RWPE2 (cell line): Measurements from ENCODE around the gene DDX1.

ENCODE experiments used
- ATAC-seq: fragments of 200-7000 bp; cut with Tn5 transposase; 3 replicates; pipeline ENCODE4 v1.9.1; 2021; ENCODE audit warnings: low read depth
- DNase-seq: peaks from one replicate; pipeline ENCODE4 v3.0.0-alpha.2; 2020; ENCODE audit warnings: low spot score
- H3K27ac ChIP-seq: fragments of 450-650 bp; 2 replicates; pipeline ENCODE4 v1.5.1; 2017; ENCODE audit warnings: mild to moderate bottlenecking; ENCODE audit not compliant: poor library complexity, severe bottlenecking
- H3K27me3 ChIP-seq: fragments of 250-450 bp; sonication (Bioruptor Pico); 2 replicates; pipeline ENCODE4 v1.5.1; 2021; ENCODE audit warnings: mild to moderate bottlenecking, moderate library complexity; ENCODE audit not compliant: insufficient read depth, poor library complexity, severe bottlenecking
- H3K36me3 ChIP-seq: fragments of 250-450 bp; sonication (Bioruptor Pico); 2 replicates; pipeline ENCODE4 v1.5.1; 2020; ENCODE audit warnings: low read depth, mild to moderate bottlenecking, moderate library complexity
- H3K4me1 ChIP-seq: fragments of 250-450 bp; sonication (Bioruptor Pico); 2 replicates; pipeline ENCODE4 v1.5.1; 2021; ENCODE audit warnings: mild to moderate bottlenecking, moderate library complexity; ENCODE audit not compliant: insufficient read depth, poor library complexity, severe bottlenecking
- H3K4me3 ChIP-seq: fragments of 250-450 bp; sonication (Bioruptor Pico); 2 replicates; pipeline ENCODE4 v1.5.1; 2021; ENCODE audit warnings: mild to moderate bottlenecking, moderate library complexity; ENCODE audit not compliant: severe bottlenecking
- H3K9me3 ChIP-seq: fragments of 250-450 bp; sonication (Bioruptor Pico); 2 replicates; pipeline ENCODE4 v1.5.1; 2021; ENCODE audit warnings: mild to moderate bottlenecking, moderate library complexity; ENCODE audit not compliant: severe bottlenecking
- TF ChIP-seq, protein P1 (sequence below): fragments of 450-650 bp; IDR thresholded peaks from one replicate; pipeline ENCODE4 v1.5.1; 2017; ENCODE audit warnings: mild to moderate bottlenecking, moderate library complexity; ENCODE audit not compliant: poor library complexity, severe bottlenecking

Gene DDX1

DNA sequence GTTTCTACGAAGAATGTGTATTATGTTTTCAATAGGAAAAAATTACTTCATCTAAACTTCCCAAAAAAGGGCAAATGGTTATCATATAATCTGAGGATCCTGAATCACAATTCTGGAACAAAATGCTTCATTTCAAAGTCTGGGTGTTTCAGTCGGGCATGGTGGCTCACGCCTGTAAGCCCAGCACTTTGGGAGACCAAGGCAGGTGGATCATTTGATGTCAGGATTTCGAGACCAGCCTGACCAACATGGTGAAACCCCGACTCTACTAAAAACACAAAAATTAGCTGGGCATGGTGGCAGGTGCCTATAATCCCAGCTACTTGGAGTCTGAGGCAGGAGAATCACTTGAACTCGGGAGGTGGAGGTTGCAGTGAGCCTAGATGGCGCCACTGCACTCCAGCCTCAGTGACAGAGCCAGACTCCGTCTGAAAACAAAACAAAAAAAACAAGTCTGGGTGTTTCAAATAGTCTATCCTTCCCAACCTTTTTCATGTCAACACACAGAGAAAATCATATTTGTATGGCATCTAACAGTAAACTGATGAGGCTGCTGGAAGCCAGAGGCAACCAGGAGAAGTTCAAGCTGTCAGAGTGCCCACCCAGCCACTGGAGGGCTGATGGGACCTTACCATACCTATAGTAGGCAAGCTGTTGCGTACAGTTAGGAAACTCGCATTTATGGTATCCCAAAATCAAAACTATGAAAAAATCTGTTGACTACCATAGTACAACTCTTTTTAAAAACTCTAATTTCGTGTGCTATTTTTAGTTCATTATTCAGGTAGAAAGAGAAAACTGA, 45.2 kb upstream of the DDX1 start:
- no peak overlapping the region for H3K27ac ChIP-seq
- TF ChIP-seq, protein P1, sequence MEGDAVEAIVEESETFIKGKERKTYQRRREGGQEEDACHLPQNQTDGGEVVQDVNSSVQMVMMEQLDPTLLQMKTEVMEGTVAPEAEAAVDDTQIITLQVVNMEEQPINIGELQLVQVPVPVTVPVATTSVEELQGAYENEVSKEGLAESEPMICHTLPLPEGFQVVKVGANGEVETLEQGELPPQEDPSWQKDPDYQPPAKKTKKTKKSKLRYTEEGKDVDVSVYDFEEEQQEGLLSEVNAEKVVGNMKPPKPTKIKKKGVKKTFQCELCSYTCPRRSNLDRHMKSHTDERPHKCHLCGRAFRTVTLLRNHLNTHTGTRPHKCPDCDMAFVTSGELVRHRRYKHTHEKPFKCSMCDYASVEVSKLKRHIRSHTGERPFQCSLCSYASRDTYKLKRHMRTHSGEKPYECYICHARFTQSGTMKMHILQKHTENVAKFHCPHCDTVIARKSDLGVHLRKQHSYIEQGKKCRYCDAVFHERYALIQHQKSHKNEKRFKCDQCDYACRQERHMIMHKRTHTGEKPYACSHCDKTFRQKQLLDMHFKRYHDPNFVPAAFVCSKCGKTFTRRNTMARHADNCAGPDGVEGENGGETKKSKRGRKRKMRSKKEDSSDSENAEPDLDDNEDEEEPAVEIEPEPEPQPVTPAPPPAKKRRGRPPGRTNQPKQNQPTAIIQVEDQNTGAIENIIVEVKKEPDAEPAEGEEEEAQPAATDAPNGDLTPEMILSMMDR = peak; percentile 51
- no peaks in the 10 kb centered on the region for H3K4me1 ChIP-seq
- H3K4me3 ChIP-seq = no peak overlapping the region
- H3K9me3 ChIP-seq = no peaks in the 10 kb centered on the region
- no peaks in the 10 kb centered on the region for H3K27me3 ChIP-seq
- DNase-seq (no peak), ATAC-seq (no peak)
- peaks cover 30% of the 10 kb centered on the region for H3K36me3 ChIP-seq

DNA sequence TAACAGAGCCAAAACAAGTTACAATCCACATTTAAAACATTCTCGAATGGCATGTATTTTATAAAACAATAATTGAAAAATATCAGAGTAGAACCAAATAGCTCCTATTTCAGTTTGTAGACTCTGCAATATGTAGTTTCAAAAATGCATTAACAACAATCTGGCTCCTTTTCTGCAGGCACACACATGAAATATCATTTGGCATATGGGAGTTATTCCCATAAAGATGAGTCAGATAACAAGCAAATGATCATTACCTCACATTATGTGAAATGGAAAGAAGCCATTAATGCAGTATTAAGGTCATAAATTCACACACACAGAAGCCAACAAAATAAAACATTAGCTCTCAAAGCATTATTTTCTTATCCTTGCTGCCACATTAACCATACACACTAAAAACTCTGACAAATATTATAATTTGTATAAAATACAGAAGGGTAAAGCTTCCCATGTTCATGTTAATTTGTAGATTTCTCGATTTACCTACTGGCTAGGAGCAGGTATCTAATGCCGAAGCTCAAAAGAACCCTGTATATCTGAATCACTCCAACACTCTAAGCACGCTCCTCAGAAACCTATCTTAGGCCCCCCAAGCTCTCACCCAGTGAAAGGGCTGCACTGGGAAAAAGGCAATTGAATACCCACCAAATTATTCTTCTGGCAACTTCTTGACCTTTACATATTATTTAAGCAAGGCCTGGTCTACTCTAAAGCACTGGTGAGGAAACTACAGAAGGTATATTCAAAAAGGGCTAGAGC, 44.4 kb upstream of the DDX1 start:
- no peaks in the 10 kb centered on the region for H3K27me3 ChIP-seq
- TF ChIP-seq, protein P1 = no peak
- no peaks in the 10 kb centered on the region for H3K9me3 ChIP-seq
- peaks cover 36% of the 10 kb centered on the region for H3K36me3 ChIP-seq
- DNase-seq (no peak), ATAC-seq (no peak)
- no peak overlapping the region for H3K4me3 ChIP-seq
- no peak overlapping the region for H3K27ac ChIP-seq
- H3K4me1 ChIP-seq = no peaks in the 10 kb centered on the region

DNA sequence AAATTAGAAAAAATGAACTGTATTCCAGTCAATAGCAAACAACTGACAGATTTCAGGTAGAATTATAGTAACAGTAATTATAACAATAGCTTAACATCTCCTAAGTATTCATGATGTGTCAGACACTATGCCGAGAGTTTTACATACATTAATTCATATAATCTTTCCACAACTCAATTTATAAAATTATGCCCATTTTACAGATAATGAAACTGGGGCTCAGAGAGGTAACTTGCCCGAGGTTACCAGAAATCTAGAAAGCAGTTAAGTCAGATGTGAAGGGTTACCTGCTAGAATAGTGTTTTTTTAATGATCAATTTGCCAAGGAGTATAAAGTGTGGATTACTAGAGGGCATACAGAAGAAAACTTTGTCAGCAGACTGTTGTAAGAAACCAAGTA, 42.7 kb upstream of the DDX1 start:
- DNase-seq (no peak), ATAC-seq (no peak)
- Histone ChIP-seq H3K4me1 (no peaks in the 10 kb centered on the region), H3K27me3 (no peaks in the 10 kb centered on the region), H3K27ac (no peak overlapping the region), H3K36me3 (peaks cover 48% of the 10 kb centered on the region), H3K9me3 (no peaks in the 10 kb centered on the region), H3K4me3 (no peak overlapping the region)
- TF ChIP-seq, protein P1 = no peak

DNA sequence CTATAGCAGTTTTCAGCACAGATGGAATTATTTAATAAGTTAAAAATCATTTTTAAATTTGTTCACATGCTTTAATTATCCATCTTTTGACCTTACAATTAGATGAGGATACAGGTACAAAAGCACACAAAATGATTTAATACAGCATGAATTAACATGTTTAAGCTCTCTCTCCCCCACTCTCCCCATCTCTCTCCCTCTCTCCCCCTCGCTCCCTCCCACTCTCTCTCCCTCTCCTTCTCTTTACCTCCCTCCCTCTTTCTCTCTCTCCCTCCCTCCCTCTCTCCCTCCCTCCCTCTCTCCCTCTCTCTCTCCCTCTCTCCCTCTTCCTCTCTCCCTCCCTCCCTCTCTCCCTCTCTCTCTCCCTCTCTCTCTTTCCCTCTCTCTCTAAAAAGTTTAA, 38.1 kb upstream of the DDX1 start:
- Histone ChIP-seq H3K4me3 (no peak overlapping the region), H3K27me3 (no peaks in the 10 kb centered on the region), H3K9me3 (no peaks in the 10 kb centered on the region), H3K4me1 (no peaks in the 10 kb centered on the region), H3K27ac (no peak overlapping the region), H3K36me3 (peaks cover 53% of the 10 kb centered on the region)
- TF ChIP-seq, protein P1 = no peak
- ATAC-seq (no peak), DNase-seq (no peak)

DNA sequence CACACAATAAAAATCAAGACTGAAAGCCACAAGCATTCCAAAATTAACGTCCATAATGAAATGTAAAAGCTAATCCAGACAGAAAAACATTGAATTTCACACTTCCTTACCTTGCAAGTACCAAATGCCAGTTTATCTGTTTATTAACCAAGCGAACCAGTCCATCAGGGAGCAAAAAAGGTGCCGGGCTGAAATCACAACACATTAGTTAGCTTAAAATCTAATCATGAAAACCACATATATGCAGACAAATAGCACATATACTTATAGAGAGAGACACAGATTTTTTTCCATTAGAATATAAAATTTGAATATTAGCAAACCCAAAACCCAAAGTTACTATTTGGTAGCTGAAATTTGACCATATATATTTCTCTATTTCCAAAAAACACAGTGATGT, 37.7 kb upstream of the DDX1 start:
- Histone ChIP-seq H3K4me1 (no peaks in the 10 kb centered on the region), H3K36me3 (peaks cover 49% of the 10 kb centered on the region), H3K9me3 (no peaks in the 10 kb centered on the region), H3K27ac (no peak overlapping the region), H3K27me3 (no peaks in the 10 kb centered on the region), H3K4me3 (no peak overlapping the region)
- ATAC-seq = no peak
- TF ChIP-seq, protein P1 = no peak
- no peak for DNase-seq
